ENCODE measurements around the gene CLPSL2.

CLPSL2 gene

DNA sequence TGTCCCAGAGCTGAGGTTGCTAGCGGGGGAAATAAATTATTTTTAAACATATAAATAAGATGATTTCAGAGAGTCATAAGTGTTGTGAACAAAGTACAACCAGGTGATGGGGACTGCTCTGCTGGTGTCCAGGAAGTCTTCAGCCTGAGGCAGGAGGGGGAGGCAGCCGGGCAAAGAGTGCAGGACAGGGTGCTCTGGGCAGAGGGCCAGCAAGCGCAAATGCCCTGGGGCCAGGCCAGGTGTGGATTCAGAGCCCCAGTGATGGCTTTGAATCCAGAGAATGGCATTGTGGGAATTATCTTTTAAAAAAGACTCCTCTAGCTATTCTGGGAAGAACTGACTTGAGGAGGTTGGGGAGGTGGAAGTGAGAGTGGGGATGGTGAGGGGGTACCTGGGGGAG lies 6.0 kb downstream of the CLPSL2 start:
- Histone ChIP-seq H4K8ac (ENCODE audit: low read depth, low read length) (no peak overlapping the region), H3K9me3 (ENCODE audit: insufficient read depth, low read depth, low read length) (peaks cover 5% of the 10 kb centered on the region), H3K9ac (ENCODE audit: low read length) (no peak overlapping the region), H4K91ac (ENCODE audit: low read depth, low read length) (no peak overlapping the region), H2AK5ac (ENCODE audit: low read length) (no peak overlapping the region), H3K23ac (ENCODE audit: low read length) (no peak overlapping the region), H3K4me2 (ENCODE audit: low read length) (no peak overlapping the region), H4K12ac (ENCODE audit: low read depth, low read length) (no peak overlapping the region), H3K79me1 (ENCODE audit: low read length) (no peaks in the 10 kb centered on the region), H3K36me3 (ENCODE audit: control insufficient read depth in 1 of 2, insufficient read depth in 2 of 2, low read length in 2 of 2) (no peaks in the 10 kb centered on the region), H2BK12ac (ENCODE audit: low read length) (no peak overlapping the region), H2AFZ (ENCODE audit: insufficient read depth, low read length, poor library complexity) (no peak overlapping the region), H3K27ac (ENCODE audit: low read depth, low read length) (no peak overlapping the region), H3K27me3 (ENCODE audit: insufficient read depth, low read length) (no peaks in the 10 kb centered on the region), H3K18ac (ENCODE audit: low read length) (no peak overlapping the region), H3K79me2 (ENCODE audit: control insufficient read depth, insufficient read depth, low read length, poor library complexity) (no peaks in the 10 kb centered on the region), H3K4me1 (ENCODE audit: control insufficient read depth in 1 of 2, insufficient read depth in 2 of 2, low read length in 2 of 2) (no peaks in the 10 kb centered on the region), H3K4me3 (ENCODE audit: low read depth, low read length) (no peak overlapping the region), H3K14ac (ENCODE audit: low read length) (no peak overlapping the region), H2BK5ac (ENCODE audit: low read depth, low read length, poor library complexity) (no peak overlapping the region), H3K4ac (ENCODE audit: low read depth, low read length) (no peak overlapping the region), H2BK120ac (ENCODE audit: insufficient read depth, low read length, poor library complexity) (no peak overlapping the region)
- no CpG with 5 or more reads among the region's 3 CpGs for WGBS (ENCODE audit: extremely low coverage, insufficient coverage, insufficient read length)
- peak; percentile 62 to 66 for DNase-seq

GRCh38 chr6:35784200-35784599 lies 7.8 kb downstream of the CLPSL2 start:
- no peak overlapping the region for H3K23ac ChIP-seq (ENCODE audit: low read length)
- H3K4me2 ChIP-seq (ENCODE audit: low read length), result no peak overlapping the region
- no peak overlapping the region for H4K12ac ChIP-seq (ENCODE audit: low read depth, low read length)
- H2BK5ac ChIP-seq (ENCODE audit: low read depth, low read length, poor library complexity), result no peak overlapping the region
- no peak overlapping the region for H2BK120ac ChIP-seq (ENCODE audit: insufficient read depth, low read length, poor library complexity)
- no peak overlapping the region for H3K4ac ChIP-seq (ENCODE audit: low read depth, low read length)
- no peaks in the 10 kb centered on the region for H3K79me1 ChIP-seq (ENCODE audit: low read length)
- no peaks in the 10 kb centered on the region for H3K79me2 ChIP-seq (ENCODE audit: control insufficient read depth, insufficient read depth, low read length, poor library complexity)
- no peak overlapping the region for H2BK12ac ChIP-seq (ENCODE audit: low read length)
- peaks cover 5% of the 10 kb centered on the region for H3K9me3 ChIP-seq (ENCODE audit: insufficient read depth, low read depth, low read length)
- no peak for DNase-seq
- no CpG with 5 or more reads among the region's 2 CpGs for WGBS (ENCODE audit: extremely low coverage, insufficient coverage, insufficient read length)
- no peak overlapping the region for H4K8ac ChIP-seq (ENCODE audit: low read depth, low read length)
- H3K4me3 ChIP-seq (ENCODE audit: low read depth, low read length), result no peak overlapping the region
- H3K4me1 ChIP-seq (ENCODE audit: control insufficient read depth in 1 of 2, insufficient read depth in 2 of 2, low read length in 2 of 2), result no peaks in the 10 kb centered on the region
- no peak overlapping the region for H3K14ac ChIP-seq (ENCODE audit: low read length)
- no peak overlapping the region for H3K18ac ChIP-seq (ENCODE audit: low read length)
- no peak overlapping the region for H4K91ac ChIP-seq (ENCODE audit: low read depth, low read length)
- no peak overlapping the region for H2AFZ ChIP-seq (ENCODE audit: insufficient read depth, low read length, poor library complexity)
- H2AK5ac ChIP-seq (ENCODE audit: low read length), result no peak overlapping the region
- no peak overlapping the region for H3K27ac ChIP-seq (ENCODE audit: low read depth, low read length)
- H3K27me3 ChIP-seq (ENCODE audit: insufficient read depth, low read length), result no peaks in the 10 kb centered on the region
- H3K36me3 ChIP-seq (ENCODE audit: control insufficient read depth in 1 of 2, insufficient read depth in 2 of 2, low read length in 2 of 2), result no peaks in the 10 kb centered on the region
- H3K9ac ChIP-seq (ENCODE audit: low read length), result no peak overlapping the region

DNA sequence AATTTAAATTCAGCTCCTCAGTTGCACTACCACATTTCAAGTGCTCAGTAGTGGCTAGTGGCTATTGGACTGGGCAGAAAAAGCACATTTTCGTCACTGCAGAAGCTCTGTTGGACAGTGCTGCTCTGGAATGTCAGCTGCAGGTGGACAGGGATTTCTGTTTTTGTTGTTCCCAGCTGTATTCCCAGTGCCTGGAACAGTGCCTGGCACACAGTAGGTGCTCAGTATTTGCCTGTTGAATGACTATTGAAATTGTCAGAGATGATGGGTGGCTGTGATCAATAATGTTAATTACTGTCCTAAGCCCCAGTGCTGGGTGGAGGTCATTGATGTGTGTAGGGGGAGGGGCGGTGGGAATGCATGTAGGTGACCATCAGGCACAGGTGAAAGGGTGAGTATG lies 9.9 kb downstream of the CLPSL2 start:
- Histone ChIP-seq H3K23ac (ENCODE audit: low read length) (no peak overlapping the region), H3K79me2 (ENCODE audit: control insufficient read depth, insufficient read depth, low read length, poor library complexity) (no peaks in the 10 kb centered on the region), H3K4ac (ENCODE audit: low read depth, low read length) (no peak overlapping the region), H3K4me2 (ENCODE audit: low read length) (no peak overlapping the region), H2BK5ac (ENCODE audit: low read depth, low read length, poor library complexity) (no peak overlapping the region), H2AK5ac (ENCODE audit: low read length) (no peak overlapping the region), H3K27ac (ENCODE audit: low read depth, low read length) (no peak overlapping the region), H2BK120ac (ENCODE audit: insufficient read depth, low read length, poor library complexity) (no peak overlapping the region), H4K12ac (ENCODE audit: low read depth, low read length) (no peak overlapping the region), H3K36me3 (ENCODE audit: control insufficient read depth in 1 of 2, insufficient read depth in 2 of 2, low read length in 2 of 2) (no peaks in the 10 kb centered on the region), H2AFZ (ENCODE audit: insufficient read depth, low read length, poor library complexity) (no peak overlapping the region), H3K4me1 (ENCODE audit: control insufficient read depth in 1 of 2, insufficient read depth in 2 of 2, low read length in 2 of 2) (no peaks in the 10 kb centered on the region), H3K9me3 (ENCODE audit: insufficient read depth, low read depth, low read length) (peaks cover 3% of the 10 kb centered on the region), H4K91ac (ENCODE audit: low read depth, low read length) (no peak overlapping the region), H3K4me3 (ENCODE audit: low read depth, low read length) (no peak overlapping the region), H2BK12ac (ENCODE audit: low read length) (no peak overlapping the region), H3K9ac (ENCODE audit: low read length) (no peak overlapping the region), H3K14ac (ENCODE audit: low read length) (no peak overlapping the region), H3K27me3 (ENCODE audit: insufficient read depth, low read length) (no peaks in the 10 kb centered on the region), H3K79me1 (ENCODE audit: low read length) (no peaks in the 10 kb centered on the region), H4K8ac (ENCODE audit: low read depth, low read length) (no peak overlapping the region), H3K18ac (ENCODE audit: low read length) (no peak overlapping the region)
- WGBS (ENCODE audit: extremely low coverage, insufficient coverage, insufficient read length), result no CpG with 5 or more reads among the region's 2 CpGs
- no peak for DNase-seq

GRCh38 chr6:35786810-35787209 lies 10.4 kb downstream of the CLPSL2 start:
- Histone ChIP-seq H3K23ac (ENCODE audit: low read length) (no peak overlapping the region), H3K79me2 (ENCODE audit: control insufficient read depth, insufficient read depth, low read length, poor library complexity) (no peaks in the 10 kb centered on the region), H3K4me1 (ENCODE audit: control insufficient read depth in 1 of 2, insufficient read depth in 2 of 2, low read length in 2 of 2) (no peaks in the 10 kb centered on the region), H3K27me3 (ENCODE audit: insufficient read depth, low read length) (no peaks in the 10 kb centered on the region), H4K91ac (ENCODE audit: low read depth, low read length) (no peak overlapping the region), H3K4ac (ENCODE audit: low read depth, low read length) (no peak overlapping the region), H2BK120ac (ENCODE audit: insufficient read depth, low read length, poor library complexity) (no peak overlapping the region), H3K4me2 (ENCODE audit: low read length) (no peak overlapping the region), H3K14ac (ENCODE audit: low read length) (no peak overlapping the region), H3K9me3 (ENCODE audit: insufficient read depth, low read depth, low read length) (peaks cover 3% of the 10 kb centered on the region), H3K18ac (ENCODE audit: low read length) (no peak overlapping the region), H3K79me1 (ENCODE audit: low read length) (no peaks in the 10 kb centered on the region), H2AK5ac (ENCODE audit: low read length) (no peak overlapping the region), H2AFZ (ENCODE audit: insufficient read depth, low read length, poor library complexity) (no peak overlapping the region), H4K12ac (ENCODE audit: low read depth, low read length) (no peak overlapping the region), H2BK5ac (ENCODE audit: low read depth, low read length, poor library complexity) (no peak overlapping the region), H3K9ac (ENCODE audit: low read length) (no peak overlapping the region), H3K27ac (ENCODE audit: low read depth, low read length) (no peak overlapping the region), H4K8ac (ENCODE audit: low read depth, low read length) (no peak overlapping the region), H3K4me3 (ENCODE audit: low read depth, low read length) (no peak overlapping the region), H3K36me3 (ENCODE audit: control insufficient read depth in 1 of 2, insufficient read depth in 2 of 2, low read length in 2 of 2) (no peaks in the 10 kb centered on the region), H2BK12ac (ENCODE audit: low read length) (no peak overlapping the region)
- no CpG with 5 or more reads among the region's 25 CpGs for WGBS (ENCODE audit: extremely low coverage, insufficient coverage, insufficient read length)
- DNase-seq, result peak in 1 of 2 donors; percentile 18

All from trophoblast cell (in vitro differentiated cells and primary cell).